PC-3 (cell line): ENCODE data around the gene VIPR2. TPM values are rescaled to one million over a fixed set of nuclear protein-coding genes. Genes with fewer than 3 reads are reported as not detected.

ENCODE experiments used
- ATAC-seq: fragments of 200-7000 bp; cut with Tn5 transposase; 2 replicates; pipeline ENCODE4 v1.9.1; 2020; ENCODE audit warnings: mild to moderate bottlenecking, moderate library complexity
- BruUV-seq: library from RNA; stranded (reverse); fragments of 400-500 nt; replicated peaks from 2 replicates; lab custom pipeline; 2021; lab: Mats Ljungman, UMichigan
- CTCF ChIA-PET: fragments of 300-600 bp; sonication (Branson Sonifier 250); formaldehyde crosslinking; loops from one replicate; lab custom pipeline; 2022; ENCODE audit warnings: antibody characterized with exemption; lab: Charles Lee
- POLR2A ChIA-PET: fragments of 300-600 bp; sonication (Branson Sonifier 250); formaldehyde crosslinking; loops from one replicate; lab custom pipeline; 2022; ENCODE audit warnings: antibody characterized with exemption; ENCODE audit not compliant: unreplicated experiment; lab: Charles Lee
- DNase-seq: peaks from one replicate; pipeline ENCODE4 v3.0.0-alpha.2; 2015
- H2AFZ ChIP-seq: fragments of 300-600 bp; sonication (generic); 2 replicates; pipeline ENCODE4 v1.6.0; 2016; ENCODE audit warnings: antibody characterized with exemption, low read length
- H3F3A ChIP-seq: fragments of 300-600 bp; sonication (generic); one replicate; pipeline ENCODE4 v1.6.0; 2017; ENCODE audit warnings: antibody characterized with exemption, low read length, control low read depth, mild to moderate bottlenecking; ENCODE audit not compliant: unreplicated experiment
- H3K27ac ChIP-seq: fragments of 300-600 bp; sonication (generic); 2 replicates; pipeline ENCODE4 v1.5.1; 2016; ENCODE audit warnings: mild to moderate bottlenecking, low read length
- H3K27me3 ChIP-seq: fragments of 300-600 bp; sonication (generic); 2 replicates; pipeline ENCODE4 v1.6.1; 2016; ENCODE audit warnings: low read length, mixed read lengths
- H3K36me3 ChIP-seq: fragments of 300-600 bp; sonication (generic); 2 replicates; pipeline ENCODE4 v1.6.1; 2016; ENCODE audit warnings: low read depth, mixed run types, low read length, mixed read lengths
- H3K4me1 ChIP-seq: fragments of 300-600 bp; sonication (generic); 2 replicates; pipeline ENCODE4 v1.5.1; 2016; ENCODE audit warnings: low read length; ENCODE audit not compliant: insufficient read depth
- H3K4me2 ChIP-seq: fragments of 300-600 bp; sonication (generic); 2 replicates; pipeline ENCODE4 v1.6.0; 2016; ENCODE audit warnings: low read length
- H3K4me3 ChIP-seq: fragments of 300-600 bp; sonication (generic); 2 replicates; pipeline ENCODE4 v1.5.1; 2016; ENCODE audit warnings: mild to moderate bottlenecking, low read length, mixed read lengths
- H3K79me2 ChIP-seq: fragments of 300-600 bp; sonication (generic); 2 replicates; pipeline ENCODE4 v1.6.1; 2017; ENCODE audit warnings: low read length, mixed read lengths
- H3K9ac ChIP-seq: fragments of 300-600 bp; sonication (generic); 2 replicates; pipeline ENCODE4 v1.6.0; 2016; ENCODE audit warnings: mild to moderate bottlenecking, low read length
- H3K9me2 ChIP-seq: fragments of 300-600 bp; sonication (generic); replicated peaks from 2 replicates; pipeline ENCODE4 v1.6.1; 2016; ENCODE audit warnings: mixed run types, low read length, mixed read lengths
- H3K9me3 ChIP-seq: fragments of 300-600 bp; sonication (generic); 2 replicates; pipeline ENCODE4 v1.6.1; 2016; ENCODE audit warnings: low read length, mixed read lengths
- H4K20me1 ChIP-seq: fragments of 300-600 bp; sonication (generic); 2 replicates; pipeline ENCODE4 v1.6.1; 2016; ENCODE audit warnings: low read length, mixed read lengths
- EZH2 ChIP-seq: fragments of 300-600 bp; sonication (generic); IDR thresholded peaks from one replicate; pipeline ENCODE4 v1.6.1; 2017; ENCODE audit warnings: antibody characterized with exemption, mild to moderate bottlenecking, low read length; ENCODE audit not compliant: unreplicated experiment
- EZH2phosphoT487 ChIP-seq: fragments of 300-600 bp; sonication (generic); IDR thresholded peaks from 2 replicates; pipeline ENCODE4 v1.6.1; 2018; ENCODE audit warnings: mild to moderate bottlenecking, antibody characterized with exemption, low read length, borderline replicate concordance
- intact Hi-C: fragments of 100-400 bp; cut with micrococcal nuclease; formaldehyde crosslinking; loops from 2 replicates; pipeline ENCODE4 v1.9.0; 2023
- total RNA-seq: library from RNA; depleted of rRNA; stranded (reverse); fragments of >200 nt; gene quantifications from 2 replicates; pipeline ENCODE4 v1.2.3, GENCODE V29; 2014
- TF ChIP-seq, protein P1 (sequence below): fragments of 300-600 bp; sonication (generic); conservative IDR thresholded peaks from 2 replicates; pipeline ENCODE4 v1.5.1; 2017; ENCODE audit warnings: antibody characterized with exemption, low read depth, mild to moderate bottlenecking, low read length

The VIPR2 gene
- total RNA-seq, 1 experiment from 2014 or later: not detected

DNA sequence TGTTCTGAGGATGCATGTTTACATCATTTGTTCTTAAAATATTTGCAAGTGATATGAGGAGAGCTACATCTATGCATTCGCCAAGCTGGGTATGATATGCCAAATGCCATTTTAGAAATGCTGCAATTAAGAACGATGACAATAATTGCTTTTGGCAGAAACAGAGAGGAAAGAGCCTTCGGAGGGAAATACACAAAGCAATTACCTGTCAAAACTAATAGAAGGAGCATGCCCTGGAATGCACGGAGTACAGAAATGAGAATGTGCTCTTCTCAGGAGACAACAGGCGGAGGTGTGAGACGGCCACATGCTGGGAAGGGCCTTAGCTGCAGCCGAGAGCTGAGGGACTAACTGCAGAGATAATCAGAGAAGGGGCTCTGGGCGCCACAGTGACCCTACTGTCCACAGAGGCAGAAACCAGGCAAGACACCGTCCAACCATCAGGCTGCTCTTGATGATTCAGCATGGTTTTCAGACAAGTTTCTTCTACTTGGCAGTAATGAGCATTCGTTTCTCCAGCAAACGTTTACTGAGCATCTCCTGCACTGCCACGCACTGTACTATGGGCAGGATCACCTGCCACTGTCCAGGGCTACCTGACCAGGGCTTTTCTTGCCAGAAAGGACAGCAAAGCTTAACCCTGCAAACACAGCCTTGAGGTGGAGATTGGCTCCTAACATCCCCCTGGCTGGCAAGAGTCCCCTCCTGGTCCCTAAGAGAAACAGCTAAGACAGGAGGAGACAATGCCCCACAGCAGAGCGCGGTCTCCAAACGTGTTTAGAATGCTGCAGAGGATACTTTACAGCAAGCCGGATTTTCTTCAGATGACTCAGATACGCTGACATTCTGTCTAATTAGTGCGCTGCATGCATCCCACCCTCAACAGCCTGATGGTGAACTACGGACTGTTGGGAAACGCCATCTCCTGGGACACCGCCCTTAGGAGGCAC lies 18.1 kb downstream of the VIPR2 start:
- H3K9me3 ChIP-seq: no peaks in the 10 kb centered on the region
- DNase-seq: no peak
- intact Hi-C loops: no loop called here
- no peak overlapping the region for H3K4me2 ChIP-seq
- no peak overlapping the region for H3K27ac ChIP-seq
- no peaks in the 10 kb centered on the region for H4K20me1 ChIP-seq
- POLR2A ChIA-PET: no interaction called here
- H3K9ac ChIP-seq: no peak overlapping the region
- CTCF ChIA-PET: no interaction called here
- H3K79me2 ChIP-seq: no peaks in the 10 kb centered on the region
- peaks cover 57% of the 10 kb centered on the region for H3K27me3 ChIP-seq
- no peak overlapping the region for H3K4me3 ChIP-seq
- no peaks in the 10 kb centered on the region for H3K9me2 ChIP-seq
- BruUV-seq: no TSS peak
- no peak for ATAC-seq
- TF ChIP-seq, protein P1, sequence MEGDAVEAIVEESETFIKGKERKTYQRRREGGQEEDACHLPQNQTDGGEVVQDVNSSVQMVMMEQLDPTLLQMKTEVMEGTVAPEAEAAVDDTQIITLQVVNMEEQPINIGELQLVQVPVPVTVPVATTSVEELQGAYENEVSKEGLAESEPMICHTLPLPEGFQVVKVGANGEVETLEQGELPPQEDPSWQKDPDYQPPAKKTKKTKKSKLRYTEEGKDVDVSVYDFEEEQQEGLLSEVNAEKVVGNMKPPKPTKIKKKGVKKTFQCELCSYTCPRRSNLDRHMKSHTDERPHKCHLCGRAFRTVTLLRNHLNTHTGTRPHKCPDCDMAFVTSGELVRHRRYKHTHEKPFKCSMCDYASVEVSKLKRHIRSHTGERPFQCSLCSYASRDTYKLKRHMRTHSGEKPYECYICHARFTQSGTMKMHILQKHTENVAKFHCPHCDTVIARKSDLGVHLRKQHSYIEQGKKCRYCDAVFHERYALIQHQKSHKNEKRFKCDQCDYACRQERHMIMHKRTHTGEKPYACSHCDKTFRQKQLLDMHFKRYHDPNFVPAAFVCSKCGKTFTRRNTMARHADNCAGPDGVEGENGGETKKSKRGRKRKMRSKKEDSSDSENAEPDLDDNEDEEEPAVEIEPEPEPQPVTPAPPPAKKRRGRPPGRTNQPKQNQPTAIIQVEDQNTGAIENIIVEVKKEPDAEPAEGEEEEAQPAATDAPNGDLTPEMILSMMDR: no peak
- no peak for TF ChIP-seq EZH2phosphoT487
- no peak overlapping the region for H2AFZ ChIP-seq
- H3K4me1 ChIP-seq: no peaks in the 10 kb centered on the region
- H3K36me3 ChIP-seq: no peaks in the 10 kb centered on the region
- no peaks in the 10 kb centered on the region for H3F3A ChIP-seq

DNA sequence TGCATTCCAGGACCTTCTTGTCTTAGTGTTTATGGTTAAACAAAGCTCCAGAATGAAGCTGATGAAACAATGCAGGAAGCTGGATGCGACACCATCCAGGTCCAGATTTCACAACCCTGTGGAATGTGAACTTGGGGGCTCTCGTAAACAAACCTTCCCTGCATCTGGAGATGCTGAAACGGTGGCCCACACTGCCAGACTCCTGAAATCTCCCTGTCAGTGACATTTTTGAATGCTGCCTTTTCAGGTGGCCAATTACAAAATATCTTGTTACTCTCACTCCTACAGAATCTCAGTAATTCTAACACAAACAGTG lies 18.8 kb downstream of the VIPR2 start:
- ChIA-PET CTCF (no interaction called here), POLR2A (no interaction called here)
- TF ChIP-seq, protein P1: no peak
- TF ChIP-seq EZH2: no peak
- TF ChIP-seq EZH2phosphoT487: no peak
- Histone ChIP-seq H3K9me2 (no peaks in the 10 kb centered on the region), H3K9me3 (no peaks in the 10 kb centered on the region), H3K27ac (no peak overlapping the region), H4K20me1 (no peaks in the 10 kb centered on the region), H3K36me3 (no peaks in the 10 kb centered on the region), H3K9ac (no peak overlapping the region), H2AFZ (no peak overlapping the region), H3K4me3 (no peak overlapping the region), H3K79me2 (no peaks in the 10 kb centered on the region), H3K4me1 (no peaks in the 10 kb centered on the region), H3K27me3 (peaks cover 62% of the 10 kb centered on the region), H3K4me2 (no peak overlapping the region), H3F3A (no peaks in the 10 kb centered on the region)
- no TSS peak for BruUV-seq
- intact Hi-C loops: no loop called here
- ATAC-seq: no peak
- no peak for DNase-seq
